DMS153 (cell line): Measurements from ENCODE around the gene DIP2B.

Experiments used
- DNase-seq: peaks from one replicate; lab custom pipeline; 2025; lab: John Stamatoyannopoulos, UW

DIP2B gene

GRCh38 chr12:50775251-50775650 is 270.5 kb downstream of the DIP2B start:
- no peak for DNase-seq

- DNase-seq: no peak
Measured at GRCh38 chr12:50776749-50777728, 272.3 kb downstream of the DIP2B start.

GRCh38 chr12:50778663-50779590 is 274.1 kb downstream of the DIP2B start:
- DNase-seq: no peak

GRCh38 chr12:50780013-50780412 is 275.2 kb downstream of the DIP2B start:
- no peak for DNase-seq

GRCh38 chr12:50784501-50784900 is 279.7 kb downstream of the DIP2B start:
- no peak for DNase-seq

- no peak for DNase-seq
Measured at GRCh38 chr12:50785406-50786001, 280.7 kb downstream of the DIP2B start.

- no peak for DNase-seq
Measured at GRCh38 chr12:50786498-50787231, 281.9 kb downstream of the DIP2B start.

GRCh38 chr12:50787618-50788017 is 282.8 kb downstream of the DIP2B start:
- DNase-seq: no peak

- DNase-seq: no peak
Measured at GRCh38 chr12:50788561-50788960, 283.8 kb downstream of the DIP2B start.

- DNase-seq: no peak
Measured at GRCh38 chr12:50790081-50790480, 285.3 kb downstream of the DIP2B start.
